Measurements from ENCODE around the gene AVEN.

GRCh38 chr15:33907326-33907725, 131.7 kb downstream of the AVEN start:
- TF ChIP-seq CTCF (IDR thresholded peaks at IDR 0.05; ENCODE audit: low read depth, low read length, poor library complexity, severe bottlenecking) (no peak), EZH2phosphoT487 (IDR thresholded peaks at IDR 0.05; ENCODE audit: borderline replicate concordance, low read length) (no peak)
